HG02678 (cell line): Measurements from ENCODE around the gene DTX3.

Experiments
- ATAC-seq: cut with Tn5 transposase; IDR thresholded peaks from one replicate; pipeline ENCODE4 v1.9.1; 2021; ENCODE audit warnings: mild to moderate bottlenecking, moderate library complexity; ENCODE audit not compliant: unreplicated experiment

The DTX3 gene

GRCh38 chr12:57619434-57620244 is 15.0 kb downstream of the DTX3 start:
- no peak for ATAC-seq

- no peak for ATAC-seq
Observed at GRCh38 chr12:57620245-57620935, 15.8 kb downstream of the DTX3 start.

- ATAC-seq, result no peak
Observed at GRCh38 chr12:57620936-57621496, 16.4 kb downstream of the DTX3 start.

GRCh38 chr12:57621497-57622292 is 17.1 kb downstream of the DTX3 start:
- ATAC-seq, result peak; percentile 74

GRCh38 chr12:57622293-57623245 is 17.9 kb downstream of the DTX3 start:
- ATAC-seq, result no peak

- no peak for ATAC-seq
Observed at GRCh38 chr12:57623385-57623784, 18.8 kb downstream of the DTX3 start.

- ATAC-seq, result no peak
Observed at GRCh38 chr12:57623811-57624390, 19.3 kb downstream of the DTX3 start.

- ATAC-seq, result no peak
Observed at GRCh38 chr12:57624441-57625220, 20.0 kb downstream of the DTX3 start.

GRCh38 chr12:57625261-57626032 is 20.8 kb downstream of the DTX3 start:
- no peak for ATAC-seq

GRCh38 chr12:57626111-57626920 is 21.7 kb downstream of the DTX3 start:
- ATAC-seq, result no peak

GRCh38 chr12:57626921-57627445 is 22.4 kb downstream of the DTX3 start:
- ATAC-seq, result no peak

- no peak for ATAC-seq
Observed at GRCh38 chr12:57627501-57628279, 23.1 kb downstream of the DTX3 start.

- ATAC-seq, result no peak
Observed at GRCh38 chr12:57628280-57629191, 23.9 kb downstream of the DTX3 start.

GRCh38 chr12:57629897-57630471 is 25.4 kb downstream of the DTX3 start:
- ATAC-seq, result no peak

- ATAC-seq, result no peak
Observed at GRCh38 chr12:57630891-57631433, 26.3 kb downstream of the DTX3 start.
